Left lung (tissue), 10 donors: ENCODE data around the gene CRBN. TPM values are rescaled to one million over a fixed set of nuclear protein-coding genes. Genes with fewer than 3 reads are reported as not detected.

Experiments
- ATAC-seq: fragments of 200-7000 bp; cut with Tn5 transposase; one replicate; pipeline ENCODE4 v1.9.1; 2020; ENCODE audit warnings: moderate library complexity
- DNase-seq, 4 donors: peaks; one replicate each; pipeline ENCODE4 v3.0.0-alpha.2; 2013 to 2020
- H3K27ac ChIP-seq, 2 donors: fragments of 200-600 bp; sonication (generic) in 1 of 2; one replicate each; pipeline versions ENCODE4 v1.5.0 to v1.8.0; 2020 to 2021
- H3K27me3 ChIP-seq, 2 donors: fragments of 200-600 bp; sonication (generic) in 1 of 2; one replicate each; pipeline versions ENCODE4 v1.5.0 to v1.8.0; 2020 to 2021
- H3K36me3 ChIP-seq, 2 donors: fragments of 200-600 bp; sonication (generic) in 1 of 2; one replicate each; pipeline versions ENCODE4 v1.5.0 to v1.8.0; 2020 to 2021
- H3K4me1 ChIP-seq, 2 donors: fragments of 200-600 bp; one replicate each; pipeline ENCODE4 v1.8.0; 2021
- H3K4me3 ChIP-seq, 2 donors: fragments of 200-600 bp; sonication (generic) in 1 of 2; one replicate each; pipeline versions ENCODE4 v1.5.0 to v1.8.0; 2020 to 2021; ENCODE audit warnings: mild to moderate bottlenecking in 1 of 2
- H3K9me3 ChIP-seq, 2 donors: fragments of 200-600 bp; sonication (generic) in 1 of 2; one replicate each; pipeline versions ENCODE4 v1.5.0 to v1.8.0; 2020 to 2021
- intact Hi-C, 2 donors: fragments of 100-400 bp; cut with DNase I; formaldehyde crosslinking; loops; one replicate each; pipeline versions ENCODE4 v1.11.2 to v1.14.2; 2022
- polyA plus RNA-seq, 6 donors: library from polyadenylated mRNA; unstranded; fragments of 120-200 nt; gene quantifications; one replicate each; pipeline ENCODE4 v1.2.1, GENCODE V29; 2013; ENCODE audit not compliant: insufficient read length in 6 of 6
- total RNA-seq, 2 donors: library from RNA; stranded (reverse); fragmentation: NEBNext Ultra II Directional; extraction: Animal tissue kit (Norgen Biotek cat#: 25700); gene quantifications; one replicate each; pipeline ENCODE4 v1.2.1, GENCODE V29; 2021
- TF ChIP-seq, protein P1 (sequence below), 2 donors: fragments of 200-600 bp; sonication (generic) in 1 of 2; IDR thresholded peaks; one replicate each; pipeline versions ENCODE4 v1.5.0 to v1.8.0; 2021; ENCODE audit warnings: antibody characterized with exemption in 2 of 2
- donor health status: DM: no; HTN: yes; CAD: no.
- donor health status: DM: no; HTN: no; CAD: no.

Gene CRBN
- total and polyA plus RNA-seq, 8 donors: 34.4 to 79.6 (median 62.2) TPM

GRCh38 chr3:3101660-3102458, 77.6 kb downstream of the CRBN start:
- intact Hi-C loops: no loop called here
- TF ChIP-seq, protein P1, sequence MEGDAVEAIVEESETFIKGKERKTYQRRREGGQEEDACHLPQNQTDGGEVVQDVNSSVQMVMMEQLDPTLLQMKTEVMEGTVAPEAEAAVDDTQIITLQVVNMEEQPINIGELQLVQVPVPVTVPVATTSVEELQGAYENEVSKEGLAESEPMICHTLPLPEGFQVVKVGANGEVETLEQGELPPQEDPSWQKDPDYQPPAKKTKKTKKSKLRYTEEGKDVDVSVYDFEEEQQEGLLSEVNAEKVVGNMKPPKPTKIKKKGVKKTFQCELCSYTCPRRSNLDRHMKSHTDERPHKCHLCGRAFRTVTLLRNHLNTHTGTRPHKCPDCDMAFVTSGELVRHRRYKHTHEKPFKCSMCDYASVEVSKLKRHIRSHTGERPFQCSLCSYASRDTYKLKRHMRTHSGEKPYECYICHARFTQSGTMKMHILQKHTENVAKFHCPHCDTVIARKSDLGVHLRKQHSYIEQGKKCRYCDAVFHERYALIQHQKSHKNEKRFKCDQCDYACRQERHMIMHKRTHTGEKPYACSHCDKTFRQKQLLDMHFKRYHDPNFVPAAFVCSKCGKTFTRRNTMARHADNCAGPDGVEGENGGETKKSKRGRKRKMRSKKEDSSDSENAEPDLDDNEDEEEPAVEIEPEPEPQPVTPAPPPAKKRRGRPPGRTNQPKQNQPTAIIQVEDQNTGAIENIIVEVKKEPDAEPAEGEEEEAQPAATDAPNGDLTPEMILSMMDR (IDR thresholded peaks at IDR 0.05): no peak
- H3K27me3 ChIP-seq: no peaks in the 10 kb centered on the region
- no peaks in the 10 kb centered on the region for H3K36me3 ChIP-seq
- no peak overlapping the region for H3K27ac ChIP-seq
- no peaks in the 10 kb centered on the region for H3K4me1 ChIP-seq
- H3K4me3 ChIP-seq: no peak overlapping the region
- H3K9me3 ChIP-seq: no peaks in the 10 kb centered on the region
- DNase-seq: no peak
- no peak for ATAC-seq

Other genes with a start within 250 kb of the CRBN start
- gene IL5RA, start 69.3 kb downstream of the CRBN start, total RNA-seq: 1 to 10 TPM in 1 of 2 donors, under 1 TPM in 1; 0.50 to 2.5 TPM
- 1 to 10 TPM; 1.3 to 5.2 (median 3.3) TPM for gene IL5RA, start 69.3 kb downstream of the CRBN start, polyA plus RNA-seq
- 10 to 100 TPM; 21.4 to 23.8 TPM for gene TRNT1, start 52.8 kb downstream of the CRBN start, total RNA-seq
- gene TRNT1, start 52.8 kb downstream of the CRBN start, polyA plus RNA-seq: 10 to 100 TPM; 34.7 to 41.9 (median 37.7) TPM